K562 (cell line): Measurements from ENCODE around the gene TRIM65. TPM values are rescaled to one million over a fixed set of nuclear protein-coding genes. Genes with fewer than 3 reads are reported as not detected.

Experiments used
- ATAC-seq: fragments of 200-7000 bp; cut with Tn5 transposase; 3 replicates; pipeline ENCODE4 v1.9.1; 2020; ENCODE audit warnings: moderate library complexity
- BruUV-seq: library from RNA; stranded (reverse); fragments of 400-500 nt; replicated peaks from 2 replicates; lab custom pipeline; 2021; lab: Mats Ljungman, UMichigan
- CTCF ChIA-PET: fragments of 300-600 bp; formaldehyde crosslinking; extraction: SDS; loops from one replicate; lab custom pipeline; 2021; ENCODE audit warnings: low intra/inter-chr PET ratio; lab: Yijun Ruan, JAX
- POLR2A ChIA-PET: fragments of 300-600, 350-650 bp; sonication (Branson Sonifier 250); formaldehyde crosslinking; extraction: SDS; loops from one replicate; lab custom pipeline; 2021; ENCODE audit warnings: antibody characterized with exemption, inconsistent platforms; lab: Yijun Ruan, JAX
- DNase-seq, 4 experiments: peaks; one replicate each; pipeline versions ENCODE4 v3.0.0 to v3.0.0-alpha.2; 2011 to 2018; ENCODE audit warnings: low spot score in 3 of 4, mixed read lengths in 3 of 4; ENCODE audit errors: extremely low read depth in 1 of 4
- FAIRE-seq: peaks from 2 replicates; lab custom pipeline; 2011; peaks lifted over from hg19 to GRCh38; lab: Jason Lieb, UNC
- H2AFZ ChIP-seq: 2 replicates; pipeline ENCODE4 v1.6.0; 2011; ENCODE audit warnings: low read depth, low read length, control low read depth, inconsistent platforms
- H3K27ac ChIP-seq: fragments of 200-600 bp; 3 replicates; pipeline ENCODE4 v1.8.0; 2011; ENCODE audit warnings: low read depth, mild to moderate bottlenecking, control low read depth, inconsistent platforms, low read length, moderate library complexity, mixed read lengths; ENCODE audit errors: extremely low read depth
- H3K27me3 ChIP-seq, 2 experiments: fragments of 300-600 bp in 1 of 2; 2 replicates in 1 of 2; 3 replicates in 1 of 2; pipeline versions ENCODE4 v1.6.0 to v1.8.0; 2011; ENCODE audit warnings: inconsistent platforms in 2 of 2, low read length in 2 of 2, mild to moderate bottlenecking in 1 of 2, mixed read lengths in 1 of 2, moderate library complexity in 1 of 2; ENCODE audit not compliant: control insufficient read depth in 2 of 2, insufficient read depth in 2 of 2
- H3K36me3 ChIP-seq: fragments of 300-600 bp; 3 replicates; pipeline ENCODE4 v1.8.0; 2011; ENCODE audit warnings: mild to moderate bottlenecking, low read length, inconsistent platforms; ENCODE audit not compliant: control insufficient read depth, insufficient read depth
- H3K4me1 ChIP-seq, 2 experiments: fragments of 200-600 bp in 1 of 2; replicated peaks in 1 of 2; 2 replicates in 1 of 2; 3 replicates in 1 of 2; pipeline versions ENCODE4 v1.5.1 to v1.8.0; 2011; ENCODE audit warnings: inconsistent platforms in 2 of 2, low read length in 2 of 2, mild to moderate bottlenecking in 1 of 2, mixed read lengths in 1 of 2, moderate library complexity in 1 of 2; ENCODE audit not compliant: control insufficient read depth in 2 of 2, insufficient read depth in 2 of 2
- H3K4me2 ChIP-seq: 2 replicates; pipeline ENCODE4 v1.6.1; 2011; ENCODE audit warnings: low read length, control low read depth, inconsistent platforms, mixed read lengths; ENCODE audit not compliant: insufficient read depth
- H3K4me3 ChIP-seq: fragments of 200-600 bp; sonication (generic), shearing (Covaris generic); 2 replicates; pipeline ENCODE4 v1.5.1; 2016; ENCODE audit warnings: control low read depth, inconsistent platforms
- H3K79me2 ChIP-seq: fragments of 200-600 bp; 3 replicates; pipeline ENCODE4 v1.8.0; 2011; ENCODE audit warnings: low read length, inconsistent platforms; ENCODE audit not compliant: control insufficient read depth, insufficient read depth
- H3K9ac ChIP-seq, 2 experiments: 2 replicates each; pipeline versions ENCODE4 v1.6.0 to v1.6.1; 2011; ENCODE audit warnings: low read depth in 2 of 2, low read length in 2 of 2, control low read depth in 1 of 2, inconsistent platforms in 1 of 2, mild to moderate bottlenecking in 1 of 2, mixed read lengths in 1 of 2; ENCODE audit not compliant: insufficient read depth in 1 of 2
- H3K9me1 ChIP-seq: one replicate; pipeline ENCODE4 v1.6.0; 2011; ENCODE audit warnings: inconsistent platforms, mild to moderate bottlenecking, low read length, moderate library complexity; ENCODE audit not compliant: control insufficient read depth, insufficient read depth
- H3K9me3 ChIP-seq: replicated peaks from 2 replicates; pipeline ENCODE4 v1.5.1; 2011; ENCODE audit warnings: low read depth, low read length, inconsistent platforms; ENCODE audit not compliant: control insufficient read depth, insufficient read depth
- H4K20me1 ChIP-seq: replicated peaks from 2 replicates; pipeline ENCODE4 v1.6.1; 2011; ENCODE audit warnings: low read length, inconsistent platforms, mixed read lengths; ENCODE audit not compliant: control insufficient read depth, insufficient read depth
- ELF2 ChIP-seq: fragments of 250-450 bp; sonication (Bioruptor Pico); IDR thresholded peaks from 2 replicates; pipeline ENCODE4 v1.5.0; 2021; ENCODE audit warnings: mild to moderate bottlenecking
- RAD21 ChIP-seq, 2 experiments: fragments of 250-450 bp in 1 of 2; fragments of 450-650 bp in 1 of 2; sonication (Bioruptor Pico) in 1 of 2; formaldehyde crosslinking in 1 of 2; IDR thresholded peaks in 1 of 2; conservative IDR thresholded peaks in 1 of 2; 2 replicates each; pipeline versions ENCODE4 v1.4.0 to v1.8.0; 2020 to 2022; ENCODE audit warnings: mild to moderate bottlenecking in 2 of 2, moderate library complexity in 1 of 2
- SPI1 ChIP-seq: IDR thresholded peaks from 2 replicates; pipeline ENCODE4 v1.6.1; 2011; ENCODE audit warnings: low read depth, low read length, control low read depth, borderline replicate concordance
- ZNF124 ChIP-seq: sonication (generic); formaldehyde crosslinking; IDR thresholded peaks from 2 replicates; pipeline ENCODE4 v1.8.1; 2022; ENCODE audit warnings: missing genetic modification reagents
- ZSCAN29 ChIP-seq: fragments of 450-650 bp; IDR thresholded peaks from 2 replicates; pipeline ENCODE4 v1.6.1; 2017
- WGBS: fragments of 100-300 bp; shearing (Covaris generic); methylation state at CpG from one replicate; pipeline ENCODE4 v1.1.6; 2016; ENCODE audit warnings: low coverage, mixed read lengths; ENCODE audit not compliant: insufficient coverage; ENCODE audit errors: missing lambda C conversion rate; 5-methylcytosine and 5-hydroxymethylcytosine counted together
- in situ Hi-C: fragments of 300-500 bp; cut with MboI; formaldehyde crosslinking; loops from 4 replicates; pipeline ENCODE4 v1.15.0; 2018; ENCODE audit warnings: inconsistent platforms, mixed read lengths
- intact Hi-C: fragments of 100-400 bp; cut with micrococcal nuclease; formaldehyde crosslinking; loops from 2 replicates; pipeline ENCODE4 v1.14.2; 2022
- polyA plus RNA-seq, 8 experiments: library from polyadenylated mRNA; depleted of rRNA in 4 of 8; stranded (reverse) in 5 of 8; unstranded in 3 of 8; fragments of >200 nt; fragmentation: Nextera tagmentation in 2 of 8; fragmentation: Illumina TruSeq in 1 of 8; extraction: Ambion mirVana in 2 of 8; extraction: Trizol in 1 of 8; gene quantifications; 2 replicates each; pipeline versions ENCODE4 v1.2.1 to v1.2.3, GENCODE V29; 2011 to 2014; ENCODE audit warnings: inconsistent platforms in 1 of 8, missing spikeins in 1 of 8
- total RNA-seq, 7 experiments: library from RNA; depleted of rRNA in 6 of 7; stranded (reverse); fragments of >200 nt in 6 of 7; fragmentation: Illumina TruSeq in 2 of 7; extraction: Trizol in 2 of 7; gene quantifications; 2 replicates each; pipeline versions ENCODE4 v1.2.1 to v1.2.3, GENCODE V29; 2011 to 2021; ENCODE audit warnings: low replicate concordance in 1 of 7
- TF ChIP-seq, protein P1 (sequence below): fragments of 250-450 bp; sonication (Bioruptor Pico); IDR thresholded peaks from 2 replicates; pipeline ENCODE4 v1.8.0; 2022; ENCODE audit warnings: inconsistent platforms, mild to moderate bottlenecking, moderate library complexity, borderline replicate concordance
- TF ChIP-seq, protein P2 (sequence below), 2 experiments: fragments of 450-650 bp; formaldehyde crosslinking in 1 of 2; IDR thresholded peaks; 2 replicates each; pipeline versions ENCODE4 v1.4.0 to v1.6.1; 2014 to 2020; ENCODE audit warnings: mild to moderate bottlenecking in 2 of 2, borderline replicate concordance in 1 of 2, low read depth in 1 of 2
- TF ChIP-seq, protein P3 (sequence below): fragments of 450-650 bp; IDR thresholded peaks from 2 replicates; pipeline ENCODE4 v1.6.1; 2016; ENCODE audit warnings: mild to moderate bottlenecking

TRIM65 gene
- total and polyA plus RNA-seq, 9 of the 15 experiments (the other 6 are each of a cell fraction or from before 2014, with no cell fraction given): 2.8 to 45.7 (median 22.9) TPM

DNA sequence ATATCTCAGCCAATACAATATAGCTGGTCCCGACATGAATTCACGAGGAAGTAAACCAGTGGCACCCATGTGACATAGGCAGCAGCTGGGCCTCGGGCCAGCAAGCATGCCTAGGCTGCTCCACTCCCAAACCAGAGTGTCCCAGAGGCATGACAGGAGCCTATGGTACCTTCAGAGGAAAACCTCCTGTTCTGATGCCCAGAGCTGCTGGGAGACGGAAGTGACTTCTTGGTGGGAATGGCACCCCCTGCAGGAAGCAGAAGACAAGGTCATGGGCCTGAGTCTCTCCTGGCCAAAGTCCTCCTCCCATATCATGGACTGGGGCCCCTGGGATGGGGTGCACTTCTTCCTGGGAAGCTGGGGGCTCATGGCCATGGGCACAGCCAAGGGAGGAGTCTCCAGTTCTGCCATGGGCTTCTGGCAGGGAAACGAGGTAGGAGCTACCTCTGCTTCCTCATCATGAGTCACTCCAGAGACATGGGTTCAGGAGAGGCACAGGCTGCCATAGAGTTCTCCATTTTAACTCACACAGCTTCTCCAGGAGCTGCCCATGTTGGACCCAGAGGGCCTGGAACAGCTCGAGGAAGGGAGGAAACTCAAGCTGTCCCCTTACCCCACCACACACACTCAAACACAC, 30.7 kb upstream of the TRIM65 start:
- ChIA-PET CTCF (interaction anchor here (0.6 kb wide), 1 partner anchor 275 kb away, joined by 3 read pairs; no protein-coding TSS in a partner anchor), POLR2A (interaction anchor here (0.7 to 1.5 kb wide), 8 partner anchors 10 to 153 kb away, joined by 3 to 6 read pairs (median 4); partner anchors contain the start of genes MRPL38 and SRP68)
- no TSS peak for BruUV-seq
- Histone ChIP-seq H3K9me3 (no peaks in the 10 kb centered on the region), H3K9ac (no peak overlapping the region), H3K36me3 (peaks cover 5% of the 10 kb centered on the region; the same call in 1 of the 3 replicates), H3K27ac (no peak overlapping the region), H3K4me2 (no peak overlapping the region), H3K27me3 (no peaks in the 10 kb centered on the region), H4K20me1 (no peaks in the 10 kb centered on the region), H3K79me2 (no peaks in the 10 kb centered on the region), H3K4me3 (no peak overlapping the region), H2AFZ (peak overlapping the region; percentile 51; the same call in 1 of the 2 replicates), H3K9me1 (peaks cover 5% of the 10 kb centered on the region), H3K4me1 (peaks cover 0 to 16% of the 10 kb centered on the region in 2 experiments; a peak in 2 of 5 replicates)
- ATAC-seq (peak; percentile 95), DNase-seq (peak; percentile 68 to 81 (median 72)), FAIRE-seq (peak; percentile 92)
- intact Hi-C loops (no loop called here), in situ Hi-C loops (no loop called here)
- 56% methylated on average over 5 of the region's 6 CpGs for WGBS
- TF ChIP-seq ELF2 (CRISPR knock-in tag): no peak
- TF ChIP-seq, protein P1, sequence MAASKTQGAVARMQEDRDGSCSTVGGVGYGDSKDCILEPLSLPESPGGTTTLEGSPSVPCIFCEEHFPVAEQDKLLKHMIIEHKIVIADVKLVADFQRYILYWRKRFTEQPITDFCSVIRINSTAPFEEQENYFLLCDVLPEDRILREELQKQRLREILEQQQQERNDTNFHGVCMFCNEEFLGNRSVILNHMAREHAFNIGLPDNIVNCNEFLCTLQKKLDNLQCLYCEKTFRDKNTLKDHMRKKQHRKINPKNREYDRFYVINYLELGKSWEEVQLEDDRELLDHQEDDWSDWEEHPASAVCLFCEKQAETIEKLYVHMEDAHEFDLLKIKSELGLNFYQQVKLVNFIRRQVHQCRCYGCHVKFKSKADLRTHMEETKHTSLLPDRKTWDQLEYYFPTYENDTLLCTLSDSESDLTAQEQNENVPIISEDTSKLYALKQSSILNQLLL (CRISPR knock-in tag): no peak
- TF ChIP-seq, protein P2, sequence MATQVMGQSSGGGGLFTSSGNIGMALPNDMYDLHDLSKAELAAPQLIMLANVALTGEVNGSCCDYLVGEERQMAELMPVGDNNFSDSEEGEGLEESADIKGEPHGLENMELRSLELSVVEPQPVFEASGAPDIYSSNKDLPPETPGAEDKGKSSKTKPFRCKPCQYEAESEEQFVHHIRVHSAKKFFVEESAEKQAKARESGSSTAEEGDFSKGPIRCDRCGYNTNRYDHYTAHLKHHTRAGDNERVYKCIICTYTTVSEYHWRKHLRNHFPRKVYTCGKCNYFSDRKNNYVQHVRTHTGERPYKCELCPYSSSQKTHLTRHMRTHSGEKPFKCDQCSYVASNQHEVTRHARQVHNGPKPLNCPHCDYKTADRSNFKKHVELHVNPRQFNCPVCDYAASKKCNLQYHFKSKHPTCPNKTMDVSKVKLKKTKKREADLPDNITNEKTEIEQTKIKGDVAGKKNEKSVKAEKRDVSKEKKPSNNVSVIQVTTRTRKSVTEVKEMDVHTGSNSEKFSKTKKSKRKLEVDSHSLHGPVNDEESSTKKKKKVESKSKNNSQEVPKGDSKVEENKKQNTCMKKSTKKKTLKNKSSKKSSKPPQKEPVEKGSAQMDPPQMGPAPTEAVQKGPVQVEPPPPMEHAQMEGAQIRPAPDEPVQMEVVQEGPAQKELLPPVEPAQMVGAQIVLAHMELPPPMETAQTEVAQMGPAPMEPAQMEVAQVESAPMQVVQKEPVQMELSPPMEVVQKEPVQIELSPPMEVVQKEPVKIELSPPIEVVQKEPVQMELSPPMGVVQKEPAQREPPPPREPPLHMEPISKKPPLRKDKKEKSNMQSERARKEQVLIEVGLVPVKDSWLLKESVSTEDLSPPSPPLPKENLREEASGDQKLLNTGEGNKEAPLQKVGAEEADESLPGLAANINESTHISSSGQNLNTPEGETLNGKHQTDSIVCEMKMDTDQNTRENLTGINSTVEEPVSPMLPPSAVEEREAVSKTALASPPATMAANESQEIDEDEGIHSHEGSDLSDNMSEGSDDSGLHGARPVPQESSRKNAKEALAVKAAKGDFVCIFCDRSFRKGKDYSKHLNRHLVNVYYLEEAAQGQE (IDR thresholded peaks at IDR 0.05; ENCODE audit: borderline replicate concordance): no peak
- TF ChIP-seq, protein P2 (CRISPR knock-in tag; IDR thresholded peaks at IDR 0.05; ENCODE audit: low read depth): no peak
- peak in 1 of 2 experiments; percentile 50; a peak in 2 of 4 replicates for TF ChIP-seq RAD21 (CRISPR knock-in tag; conservative IDR thresholded peaks at IDR 0.05 in 1 of 2, IDR thresholded peaks at IDR 0.05 in 1 of 2)
- TF ChIP-seq, protein P3, sequence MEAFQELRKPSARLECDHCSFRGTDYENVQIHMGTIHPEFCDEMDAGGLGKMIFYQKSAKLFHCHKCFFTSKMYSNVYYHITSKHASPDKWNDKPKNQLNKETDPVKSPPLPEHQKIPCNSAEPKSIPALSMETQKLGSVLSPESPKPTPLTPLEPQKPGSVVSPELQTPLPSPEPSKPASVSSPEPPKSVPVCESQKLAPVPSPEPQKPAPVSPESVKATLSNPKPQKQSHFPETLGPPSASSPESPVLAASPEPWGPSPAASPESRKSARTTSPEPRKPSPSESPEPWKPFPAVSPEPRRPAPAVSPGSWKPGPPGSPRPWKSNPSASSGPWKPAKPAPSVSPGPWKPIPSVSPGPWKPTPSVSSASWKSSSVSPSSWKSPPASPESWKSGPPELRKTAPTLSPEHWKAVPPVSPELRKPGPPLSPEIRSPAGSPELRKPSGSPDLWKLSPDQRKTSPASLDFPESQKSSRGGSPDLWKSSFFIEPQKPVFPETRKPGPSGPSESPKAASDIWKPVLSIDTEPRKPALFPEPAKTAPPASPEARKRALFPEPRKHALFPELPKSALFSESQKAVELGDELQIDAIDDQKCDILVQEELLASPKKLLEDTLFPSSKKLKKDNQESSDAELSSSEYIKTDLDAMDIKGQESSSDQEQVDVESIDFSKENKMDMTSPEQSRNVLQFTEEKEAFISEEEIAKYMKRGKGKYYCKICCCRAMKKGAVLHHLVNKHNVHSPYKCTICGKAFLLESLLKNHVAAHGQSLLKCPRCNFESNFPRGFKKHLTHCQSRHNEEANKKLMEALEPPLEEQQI: no peak
- TF ChIP-seq SPI1: 0 out of 2 replicates have a peak, but pooled peaks have one; percentile 6
- TF ChIP-seq ZSCAN29: no peak
- TF ChIP-seq ZNF124 (CRISPR knock-in tag): no peak
